OCI-LY3 (cell line): ENCODE data around the gene JMJD8.

ENCODE experiments used
- CTCF ChIP-seq: fragments of 200-600, 300-600 bp; sonication (generic); IDR thresholded peaks from 2 replicates; pipeline ENCODE4 v1.5.1; 2014; ENCODE audit warnings: antibody characterized with exemption, low read length, low read depth
- EZH2phosphoT487 ChIP-seq: fragments of 200-600 bp; shearing (Covaris generic); IDR thresholded peaks from 2 replicates; pipeline ENCODE4 v1.6.1; 2018; ENCODE audit warnings: antibody characterized with exemption, mixed run types, low read depth

DNA sequence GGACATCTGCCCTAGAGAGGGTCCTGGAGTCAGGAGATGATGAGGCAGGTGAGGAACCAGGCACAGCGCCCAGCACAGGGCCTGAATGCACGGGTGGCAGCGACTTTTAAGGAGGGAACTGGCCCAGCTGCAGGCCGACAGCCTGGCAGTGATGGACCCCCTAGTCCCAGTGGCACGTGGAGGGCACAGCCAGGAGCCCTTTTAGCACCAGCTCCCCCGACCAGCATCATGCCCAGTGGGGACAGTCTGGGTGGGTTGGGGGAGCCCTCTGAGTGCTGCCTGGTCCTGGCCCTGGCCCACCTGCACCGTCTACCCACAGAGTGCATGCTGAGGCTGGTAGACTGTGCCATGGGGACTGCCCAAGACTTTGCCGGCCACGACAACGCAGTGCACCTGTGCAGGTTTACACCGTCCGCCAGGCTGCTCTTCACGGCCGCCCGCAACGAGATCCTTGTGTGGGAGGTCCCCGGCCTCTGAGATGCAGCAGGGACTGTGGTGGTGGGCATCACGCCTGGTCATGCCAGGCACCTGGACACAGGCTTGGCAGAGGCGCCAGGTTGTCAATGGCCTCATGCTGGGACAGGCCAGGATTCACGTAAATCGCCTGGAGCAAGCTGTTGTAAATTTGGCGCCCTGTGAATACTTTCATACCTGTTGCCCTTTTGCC lies 16.9 kb downstream of the JMJD8 start:
- TF ChIP-seq CTCF (no peak), EZH2phosphoT487 (no peak)
